BE2C (cell line): Measurements from ENCODE around the gene GNG2.

Source experiments
- DNase-seq: peaks from one replicate; pipeline ENCODE4 v3.0.0-alpha.2; 2020
- H3K27me3 ChIP-seq: fragments of 250-450 bp; sonication (Bioruptor Pico); 2 replicates; pipeline ENCODE4 v1.5.1; 2020; ENCODE audit warnings: mild to moderate bottlenecking
- H3K36me3 ChIP-seq: fragments of 250-450 bp; sonication (Bioruptor Pico); 2 replicates; pipeline ENCODE4 v1.5.1; 2020; ENCODE audit warnings: mild to moderate bottlenecking
- H3K4me1 ChIP-seq: fragments of 250-450 bp; sonication (Bioruptor Pico); 2 replicates; pipeline ENCODE4 v1.5.1; 2020
- H3K4me3 ChIP-seq: 2 replicates; pipeline ENCODE4 v1.5.1; 2011; ENCODE audit warnings: low read depth, low read length
- H3K9me3 ChIP-seq: fragments of 250-450 bp; sonication (Bioruptor Pico); 2 replicates; pipeline ENCODE4 v1.5.1; 2020
- CTCF ChIP-seq: IDR thresholded peaks from 2 replicates; pipeline ENCODE4 v1.5.1; 2012; ENCODE audit warnings: mild to moderate bottlenecking, low read depth, low read length

The GNG2 gene

GRCh38 chr14:51942971-51943370, 82.6 kb downstream of the GNG2 start:
- TF ChIP-seq CTCF = no peak
- Histone ChIP-seq H3K4me3 (no peak overlapping the region), H3K36me3 (no peaks in the 10 kb centered on the region; the same call in 1 of the 2 replicates), H3K4me1 (0 out of 2 replicates have a peak, but pooled peaks cover 8% of the 10 kb centered on the region), H3K9me3 (peaks cover 3% of the 10 kb centered on the region; the same call in 1 of the 2 replicates), H3K27me3 (no peaks in the 10 kb centered on the region)
- no peak for DNase-seq

- Histone ChIP-seq H3K4me1 (peaks cover 7% of the 10 kb centered on the region; the same call in 1 of the 2 replicates), H3K36me3 (peaks cover 17% of the 10 kb centered on the region), H3K9me3 (peaks cover 3% of the 10 kb centered on the region; the same call in 1 of the 2 replicates), H3K4me3 (no peak overlapping the region), H3K27me3 (no peaks in the 10 kb centered on the region)
- no peak for DNase-seq
- no peak for TF ChIP-seq CTCF
Measured at GRCh38 chr14:51950007-51950406, 89.6 kb downstream of the GNG2 start.

GRCh38 chr14:51951656-51952055, 91.2 kb downstream of the GNG2 start:
- no peak for TF ChIP-seq CTCF
- Histone ChIP-seq H3K36me3 (peaks cover 23% of the 10 kb centered on the region), H3K4me3 (no peak overlapping the region), H3K9me3 (peaks cover 3% of the 10 kb centered on the region; the same call in 1 of the 2 replicates), H3K27me3 (no peaks in the 10 kb centered on the region), H3K4me1 (peaks cover 7% of the 10 kb centered on the region; the same call in 1 of the 2 replicates)
- no peak for DNase-seq

GRCh38 chr14:51954031-51954430, 93.6 kb downstream of the GNG2 start:
- no peak for TF ChIP-seq CTCF
- H3K4me1 ChIP-seq = peaks cover 7% of the 10 kb centered on the region; the same call in 1 of the 2 replicates
- no peak overlapping the region for H3K4me3 ChIP-seq
- no peaks in the 10 kb centered on the region for H3K9me3 ChIP-seq
- H3K27me3 ChIP-seq = no peaks in the 10 kb centered on the region
- peaks cover 32% of the 10 kb centered on the region for H3K36me3 ChIP-seq
- no peak for DNase-seq

GRCh38 chr14:51954657-51955056, 94.2 kb downstream of the GNG2 start:
- Histone ChIP-seq H3K9me3 (no peaks in the 10 kb centered on the region), H3K4me3 (no peak overlapping the region), H3K27me3 (no peaks in the 10 kb centered on the region), H3K36me3 (peaks cover 32% of the 10 kb centered on the region), H3K4me1 (peaks cover 5% of the 10 kb centered on the region; the same call in 1 of the 2 replicates)
- no peak for DNase-seq
- TF ChIP-seq CTCF = peak; percentile 44; the same call in 1 of the 2 replicates

GRCh38 chr14:51957950-51958349, 97.5 kb downstream of the GNG2 start:
- no peak for TF ChIP-seq CTCF

More at GRCh38 chr14:51957950-51958349, 97.5 kb downstream of the GNG2 start:
- no peak for DNase-seq
- Histone ChIP-seq H3K36me3 (peaks cover 19% of the 10 kb centered on the region), H3K9me3 (no peaks in the 10 kb centered on the region), H3K4me1 (no peaks in the 10 kb centered on the region; the same call in none of the 2 replicates), H3K4me3 (no peak overlapping the region), H3K27me3 (no peaks in the 10 kb centered on the region)
